ENCODE results near the gene UBA1.

DNA sequence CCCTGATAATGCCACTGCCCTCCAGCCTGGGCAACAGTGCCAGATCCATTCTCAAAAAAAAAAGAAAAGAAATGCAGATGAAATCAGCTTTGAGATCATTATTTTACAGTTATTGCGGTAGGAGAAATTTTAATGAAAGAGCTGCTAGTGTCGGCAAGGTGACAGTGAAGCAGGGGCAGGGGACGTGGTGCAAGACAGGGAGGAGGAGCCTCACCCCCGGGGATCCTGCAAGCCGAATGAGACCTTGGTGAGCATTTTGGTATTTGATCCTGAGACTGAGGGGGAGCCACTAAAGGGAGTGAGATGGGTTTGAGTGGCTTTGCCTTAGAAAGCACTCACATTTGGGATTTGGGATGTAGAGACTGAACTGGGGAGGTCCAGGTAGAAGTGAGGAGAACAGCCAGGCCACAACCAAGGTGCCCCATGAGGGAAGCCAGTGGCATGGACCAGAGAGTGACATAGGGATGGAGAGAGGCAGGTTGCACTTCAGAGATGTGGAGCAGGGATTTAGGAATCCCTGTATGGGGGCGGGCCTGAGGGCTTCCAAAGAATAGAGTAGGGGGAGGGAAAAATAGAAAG, 25.0 kb upstream of the UBA1 start:
- TF ChIP-seq CTCF (IDR thresholded peaks at IDR 0.05; ENCODE audit: insufficient read depth, low read length) = no peak
- TF ChIP-seq GABPA (IDR thresholded peaks at IDR 0.05; ENCODE audit: low read depth) = no peak
- TF ChIP-seq, protein P1, sequence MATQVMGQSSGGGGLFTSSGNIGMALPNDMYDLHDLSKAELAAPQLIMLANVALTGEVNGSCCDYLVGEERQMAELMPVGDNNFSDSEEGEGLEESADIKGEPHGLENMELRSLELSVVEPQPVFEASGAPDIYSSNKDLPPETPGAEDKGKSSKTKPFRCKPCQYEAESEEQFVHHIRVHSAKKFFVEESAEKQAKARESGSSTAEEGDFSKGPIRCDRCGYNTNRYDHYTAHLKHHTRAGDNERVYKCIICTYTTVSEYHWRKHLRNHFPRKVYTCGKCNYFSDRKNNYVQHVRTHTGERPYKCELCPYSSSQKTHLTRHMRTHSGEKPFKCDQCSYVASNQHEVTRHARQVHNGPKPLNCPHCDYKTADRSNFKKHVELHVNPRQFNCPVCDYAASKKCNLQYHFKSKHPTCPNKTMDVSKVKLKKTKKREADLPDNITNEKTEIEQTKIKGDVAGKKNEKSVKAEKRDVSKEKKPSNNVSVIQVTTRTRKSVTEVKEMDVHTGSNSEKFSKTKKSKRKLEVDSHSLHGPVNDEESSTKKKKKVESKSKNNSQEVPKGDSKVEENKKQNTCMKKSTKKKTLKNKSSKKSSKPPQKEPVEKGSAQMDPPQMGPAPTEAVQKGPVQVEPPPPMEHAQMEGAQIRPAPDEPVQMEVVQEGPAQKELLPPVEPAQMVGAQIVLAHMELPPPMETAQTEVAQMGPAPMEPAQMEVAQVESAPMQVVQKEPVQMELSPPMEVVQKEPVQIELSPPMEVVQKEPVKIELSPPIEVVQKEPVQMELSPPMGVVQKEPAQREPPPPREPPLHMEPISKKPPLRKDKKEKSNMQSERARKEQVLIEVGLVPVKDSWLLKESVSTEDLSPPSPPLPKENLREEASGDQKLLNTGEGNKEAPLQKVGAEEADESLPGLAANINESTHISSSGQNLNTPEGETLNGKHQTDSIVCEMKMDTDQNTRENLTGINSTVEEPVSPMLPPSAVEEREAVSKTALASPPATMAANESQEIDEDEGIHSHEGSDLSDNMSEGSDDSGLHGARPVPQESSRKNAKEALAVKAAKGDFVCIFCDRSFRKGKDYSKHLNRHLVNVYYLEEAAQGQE (IDR thresholded peaks at IDR 0.05; ENCODE audit: insufficient replicate concordance, low read depth) = no peak

Data from HL-60 (cell line).